Stimulated activated CD4-positive, alpha-beta T cell treated with anti-CD3 and anti-CD28 coated beads, Interleukin-2, amount 100 ng/mL, for 48 hours (primary cell): ENCODE data around the gene PAM16.
A peak's percentile ranks its signal among the peaks of the same experiment; 100 is the strongest.
"Not testable (repeated sequence)": the region's sequence is repeated elsewhere in the genome, so short reads cannot be mapped to it uniquely, and the experiment has no call there.

Experiments
- DNase-seq, 2 donors: peaks; one replicate each; pipeline ENCODE4 v3.0.0-alpha.2; 2020

PAM16 gene

GRCh38 chr16:4350365-4350786, 745 bp downstream of the PAM16 start:
- peak in 1 of 2 donors; percentile 25 for DNase-seq

- DNase-seq, result no peak
Observed at GRCh38 chr16:4349332-4349731, 1.8 kb downstream of the PAM16 start.

- DNase-seq, result no peak
Observed at GRCh38 chr16:4347765-4348509, 3.2 kb downstream of the PAM16 start.

GRCh38 chr16:4347010-4347409, 4.1 kb downstream of the PAM16 start:
- DNase-seq, result no peak

- no peak for DNase-seq
Observed at GRCh38 chr16:4345836-4346781, 5.0 kb downstream of the PAM16 start.

GRCh38 chr16:4344983-4345835, 5.9 kb downstream of the PAM16 start:
- DNase-seq, result no peak

- not testable (repeated sequence) for DNase-seq
Observed at GRCh38 chr16:4344300-4344982, 6.7 kb downstream of the PAM16 start.

- no peak for DNase-seq
Observed at GRCh38 chr16:4342866-4343744, 8.0 kb downstream of the PAM16 start.

- DNase-seq, result no peak
Observed at GRCh38 chr16:4341250-4341649, 9.9 kb downstream of the PAM16 start.

GRCh38 chr16:4340443-4340842, 10.7 kb downstream of the PAM16 start:
- no peak for DNase-seq

- DNase-seq, result no peak
Observed at GRCh38 chr16:4339909-4340308, 11.2 kb downstream of the PAM16 start.

GRCh38 chr16:4339455-4339854, 11.7 kb downstream of the PAM16 start:
- no peak for DNase-seq

GRCh38 chr16:4338712-4339299, 12.3 kb downstream of the PAM16 start:
- no peak for DNase-seq

- no peak for DNase-seq
Observed at GRCh38 chr16:4338125-4338582, 13.0 kb downstream of the PAM16 start.

- no peak for DNase-seq
Observed at GRCh38 chr16:4337540-4338088, 13.5 kb downstream of the PAM16 start.

GRCh38 chr16:4336701-4337539, 14.2 kb downstream of the PAM16 start:
- DNase-seq, result no peak

GRCh38 chr16:4334724-4335495, 16.2 kb downstream of the PAM16 start:
- no peak for DNase-seq

GRCh38 chr16:4333714-4334113, 17.4 kb downstream of the PAM16 start:
- DNase-seq, result not testable (repeated sequence)

GRCh38 chr16:4333308-4333638, 17.8 kb downstream of the PAM16 start:
- no peak for DNase-seq
